ENCODE data around the gene ITGA3. TPM values are rescaled to one million over a fixed set of nuclear protein-coding genes. Genes with fewer than 3 reads are reported as not detected.

Gene ITGA3
- total RNA-seq, 1 experiment from 2014 or later = 22.5 TPM

DNA sequence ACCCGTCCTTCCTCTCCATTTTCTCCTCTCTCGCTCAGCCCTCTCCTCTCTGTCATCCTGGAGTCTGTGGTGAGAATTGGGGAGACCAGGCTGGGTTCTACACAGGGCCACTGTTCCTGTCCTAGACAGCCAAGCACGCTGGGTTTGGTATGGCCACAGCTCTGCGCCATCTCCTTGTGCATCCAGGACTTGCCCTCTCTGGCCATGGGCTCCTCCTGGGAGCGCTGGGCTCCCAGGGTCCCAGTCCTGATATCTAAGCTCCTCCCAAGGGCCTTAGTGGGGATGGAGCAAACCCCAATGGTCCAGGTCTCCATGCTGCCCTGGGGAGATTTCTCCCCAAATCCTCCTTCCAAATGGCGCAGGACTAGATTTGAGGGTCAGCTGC is 27.2 kb upstream of the ITGA3 start:
- WGBS (ENCODE audit: extremely low coverage, insufficient read length, low lambda C conversion rate) = no CpG with 5 or more reads among the region's 6 CpGs
- H3K4me3 Mint-ChIP-seq = no peak overlapping the region

More for the DNA sequence above, 27.2 kb upstream of the ITGA3 start:
- Histone ChIP-seq H2AK5ac (ENCODE audit: insufficient read length, low read length) (no peak overlapping the region), H3K56ac (ENCODE audit: insufficient read length, low read depth, low read length) (no peak overlapping the region), H3K27me3 (ENCODE audit: insufficient read depth, low read length) (no peaks in the 10 kb centered on the region), H3K14ac (ENCODE audit: insufficient read depth, low read length) (peak overlapping the region; percentile 62; the same call in 1 of the 2 replicates), H3T11ph (ENCODE audit: low read length) (no peak overlapping the region), H3K79me2 (ENCODE audit: insufficient read depth, low read length) (no peaks in the 10 kb centered on the region), H2BK120ac (ENCODE audit: low read depth, low read length, poor library complexity, severe bottlenecking) (no peak overlapping the region), H2AFZ (ENCODE audit: low read length) (peak overlapping the region; percentile 61), H2BK5ac (ENCODE audit: insufficient read length, low read length) (no peak overlapping the region), H3K9ac (ENCODE audit: extremely low read depth, insufficient read length, low read length) (no peak overlapping the region), H3K18ac (ENCODE audit: insufficient read length, low read depth, low read length) (peak overlapping the region; percentile 61), H4K91ac (ENCODE audit: insufficient read length, low read depth, low read length) (no peak overlapping the region), H3K79me1 (ENCODE audit: insufficient read depth, low read depth, low read length, poor library complexity, severe bottlenecking) (no peaks in the 10 kb centered on the region), H3K27ac (ENCODE audit: insufficient read length, low read depth, low read length) (no peak overlapping the region), H4K5ac (ENCODE audit: insufficient read length, low read depth, low read length) (no peak overlapping the region), H3K9me3 (ENCODE audit: control insufficient read depth, low read depth, low read length) (no peaks in the 10 kb centered on the region), H3K4me1 (ENCODE audit: insufficient read depth, low read length) (peaks cover 6% of the 10 kb centered on the region; the same call in 1 of the 2 replicates), H2BK20ac (ENCODE audit: low read depth, low read length, poor library complexity, severe bottlenecking) (no peak overlapping the region), H4K8ac (replicated peaks; ENCODE audit: insufficient read length, low read depth, low read length) (no peak overlapping the region), H2BK15ac (ENCODE audit: low read depth, low read length) (no peak overlapping the region), H4K20me1 (ENCODE audit: control insufficient read depth, insufficient read depth, insufficient read length) (no peaks in the 10 kb centered on the region), H3K23me2 (ENCODE audit: insufficient read length, low read depth, low read length, poor library complexity, severe bottlenecking) (no peaks in the 10 kb centered on the region), H2BK12ac (ENCODE audit: insufficient read length, low read depth, low read length) (peak overlapping the region; percentile 55), H3K23ac (ENCODE audit: insufficient read length, low read depth, low read length) (no peak overlapping the region), H3K4ac (ENCODE audit: low read depth, low read length) (no peak overlapping the region), H3K4me2 (ENCODE audit: insufficient read depth, insufficient read length, low read length) (no peak overlapping the region)
- DNase-seq = no peak
- H3K36me3 Mint-ChIP-seq (ENCODE audit: insufficient read depth in 1 of 3, low read depth in 3 of 3) = no peaks in the 10 kb centered on the region
- H3K4me1 Mint-ChIP-seq = peaks cover 23 to 27% of the 10 kb centered on the region in 2 experiments
- no peaks in the 10 kb centered on the region for H3K9me3 Mint-ChIP-seq
- peaks cover 12% of the 10 kb centered on the region for H3K27me3 Mint-ChIP-seq (ENCODE audit: low read depth)
- peak overlapping the region in 1 of 3 experiments; percentile 49; a peak in 1 of 7 replicates for H3K27ac Mint-ChIP-seq
- TF ChIP-seq, protein P1, sequence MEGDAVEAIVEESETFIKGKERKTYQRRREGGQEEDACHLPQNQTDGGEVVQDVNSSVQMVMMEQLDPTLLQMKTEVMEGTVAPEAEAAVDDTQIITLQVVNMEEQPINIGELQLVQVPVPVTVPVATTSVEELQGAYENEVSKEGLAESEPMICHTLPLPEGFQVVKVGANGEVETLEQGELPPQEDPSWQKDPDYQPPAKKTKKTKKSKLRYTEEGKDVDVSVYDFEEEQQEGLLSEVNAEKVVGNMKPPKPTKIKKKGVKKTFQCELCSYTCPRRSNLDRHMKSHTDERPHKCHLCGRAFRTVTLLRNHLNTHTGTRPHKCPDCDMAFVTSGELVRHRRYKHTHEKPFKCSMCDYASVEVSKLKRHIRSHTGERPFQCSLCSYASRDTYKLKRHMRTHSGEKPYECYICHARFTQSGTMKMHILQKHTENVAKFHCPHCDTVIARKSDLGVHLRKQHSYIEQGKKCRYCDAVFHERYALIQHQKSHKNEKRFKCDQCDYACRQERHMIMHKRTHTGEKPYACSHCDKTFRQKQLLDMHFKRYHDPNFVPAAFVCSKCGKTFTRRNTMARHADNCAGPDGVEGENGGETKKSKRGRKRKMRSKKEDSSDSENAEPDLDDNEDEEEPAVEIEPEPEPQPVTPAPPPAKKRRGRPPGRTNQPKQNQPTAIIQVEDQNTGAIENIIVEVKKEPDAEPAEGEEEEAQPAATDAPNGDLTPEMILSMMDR (conservative IDR thresholded peaks at IDR 0.05) = no peak
